ENCODE data around the gene TBC1D12.

DNA sequence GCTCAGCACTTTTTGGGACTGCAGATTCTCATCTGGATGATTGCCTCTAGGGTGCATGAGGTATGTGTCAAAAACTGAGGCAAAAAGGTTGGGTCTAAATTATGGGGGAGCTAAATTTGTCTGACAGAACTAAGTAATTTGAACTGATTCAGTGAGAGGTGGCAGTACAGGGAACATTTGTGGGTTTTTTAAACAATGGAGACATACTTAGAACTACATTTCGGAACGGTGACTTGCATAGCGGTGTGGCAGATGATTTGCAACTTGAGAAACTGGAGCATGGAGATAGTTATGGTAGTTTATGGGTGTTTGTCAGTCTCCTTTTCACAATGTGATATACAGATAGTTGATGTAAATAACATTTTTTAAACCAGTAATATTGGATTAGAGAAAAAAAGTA lies 14.6 kb downstream of the TBC1D12 start:
- TF ChIP-seq CTCF (IDR thresholded peaks at IDR 0.05), result no peak
- no peak for TF ChIP-seq POLR2A (IDR thresholded peaks at IDR 0.05)

Data from vagina (tissue), 2 donors.